IMR-90 (cell line): ENCODE data around the gene KCNQ2. TPM values are rescaled to one million over a fixed set of nuclear protein-coding genes. Genes with fewer than 3 reads are reported as not detected.

Experiments
- ATAC-seq: fragments of 200-7000 bp; cut with Tn5 transposase; 2 replicates; pipeline ENCODE4 v1.9.1; 2020; ENCODE audit warnings: low read depth, mild to moderate bottlenecking, moderate library complexity
- BruUV-seq: library from RNA; stranded (reverse); fragments of 400-500 nt; replicated peaks from 2 replicates; lab custom pipeline; 2021; lab: Mats Ljungman, UMichigan
- CTCF ChIA-PET: fragments of 300-600 bp; formaldehyde crosslinking; extraction: SDS; loops from one replicate; lab custom pipeline; 2021; ENCODE audit warnings: antibody characterized with exemption; lab: Yijun Ruan, JAX
- POLR2A ChIA-PET: fragments of 300-600 bp; sonication (Branson Sonifier 250); formaldehyde crosslinking; loops from one replicate; lab custom pipeline; 2022; ENCODE audit warnings: antibody characterized with exemption; ENCODE audit not compliant: unreplicated experiment; lab: Charles Lee
- DNase-seq: peaks from one replicate; pipeline ENCODE4 v3.0.0; 2013
- H2AFZ ChIP-seq: replicated peaks from 2 replicates; pipeline ENCODE3; 2013; ENCODE audit warnings: low read length, mild to moderate bottlenecking; ENCODE audit not compliant: poor library complexity
- H2AK5ac ChIP-seq: 2 replicates; pipeline ENCODE4 v1.6.1; 2013; ENCODE audit warnings: low read depth, low read length, inconsistent platforms
- H2AK9ac ChIP-seq: replicated peaks from 2 replicates; pipeline ENCODE3; 2013; ENCODE audit warnings: mild to moderate bottlenecking, low read depth, low read length, moderate library complexity; ENCODE audit not compliant: poor library complexity
- H2BK120ac ChIP-seq: 2 replicates; pipeline ENCODE4 v1.6.1; 2013; ENCODE audit warnings: low read depth, low read length, inconsistent platforms
- H2BK15ac ChIP-seq: 3 replicates; pipeline ENCODE4 v1.6.1; 2013; ENCODE audit warnings: low read depth, low read length, inconsistent platforms
- H2BK20ac ChIP-seq: 2 replicates; pipeline ENCODE4 v1.6.1; 2013; ENCODE audit warnings: low read depth, mild to moderate bottlenecking, inconsistent platforms, low read length, moderate library complexity
- H2BK5ac ChIP-seq: 2 replicates; pipeline ENCODE4 v1.6.1; 2013; ENCODE audit warnings: mild to moderate bottlenecking, low read depth, low read length, inconsistent platforms; ENCODE audit not compliant: poor library complexity, severe bottlenecking
- H3K14ac ChIP-seq: replicated peaks from 2 replicates; pipeline ENCODE4 v1.6.1; 2013; ENCODE audit warnings: low read depth, low read length, inconsistent platforms
- H3K18ac ChIP-seq: 2 replicates; pipeline ENCODE4 v1.6.1; 2013; ENCODE audit warnings: low read depth, low read length, control low read depth
- H3K23ac ChIP-seq: 2 replicates; pipeline ENCODE4 v1.6.1; 2013; ENCODE audit warnings: low read depth, low read length, inconsistent platforms
- H3K27ac ChIP-seq: 2 replicates; pipeline ENCODE4 v1.5.1; 2013; ENCODE audit warnings: mild to moderate bottlenecking, control low read depth, low read length; ENCODE audit not compliant: insufficient read depth
- H3K27me3 ChIP-seq: 2 replicates; pipeline ENCODE4 v1.6.1; 2013; ENCODE audit warnings: low read length; ENCODE audit not compliant: control insufficient read depth, insufficient read depth
- H3K36me3 ChIP-seq: 2 replicates; pipeline ENCODE4 v1.6.1; 2013; ENCODE audit warnings: low read length, mixed read lengths; ENCODE audit not compliant: control insufficient read depth, insufficient read depth
- H3K4ac ChIP-seq: 2 replicates; pipeline ENCODE4 v1.6.1; 2013; ENCODE audit warnings: low read depth, low read length, inconsistent platforms
- H3K4me1 ChIP-seq: 2 replicates; pipeline ENCODE4 v1.6.1; 2013; ENCODE audit warnings: low read length, mixed read lengths; ENCODE audit not compliant: control insufficient read depth, insufficient read depth
- H3K4me2 ChIP-seq: 2 replicates; pipeline ENCODE4 v1.6.1; 2013; ENCODE audit warnings: low read depth, mild to moderate bottlenecking, control low read depth, low read length, moderate library complexity
- H3K4me3 ChIP-seq: 2 replicates; pipeline ENCODE4 v1.5.1; 2013; ENCODE audit warnings: low read depth, mild to moderate bottlenecking, control low read depth, low read length, moderate library complexity; ENCODE audit not compliant: insufficient read depth
- H3K56ac ChIP-seq: 2 replicates; pipeline ENCODE4 v1.6.1; 2013; ENCODE audit warnings: low read length, inconsistent platforms; ENCODE audit not compliant: insufficient read depth; ENCODE audit errors: extremely low read depth
- H3K79me1 ChIP-seq, 2 experiments: 2 replicates each; pipeline ENCODE4 v1.6.1; 2013; ENCODE audit warnings: low read length in 2 of 2, inconsistent platforms in 1 of 2, low read depth in 1 of 2
- H3K9ac ChIP-seq: 2 replicates; pipeline ENCODE4 v1.6.1; 2013; ENCODE audit warnings: low read depth, low read length, control low read depth
- H3K9me1 ChIP-seq: 2 replicates; pipeline ENCODE4 v1.6.1; 2013; ENCODE audit warnings: low read length, inconsistent platforms; ENCODE audit not compliant: insufficient read depth
- H3K9me3 ChIP-seq: 2 replicates; pipeline ENCODE4 v1.6.1; 2013; ENCODE audit warnings: low read length; ENCODE audit not compliant: control insufficient read depth, insufficient read depth
- H4K20me1 ChIP-seq: 2 replicates; pipeline ENCODE4 v1.6.1; 2013; ENCODE audit warnings: low read length, inconsistent platforms; ENCODE audit not compliant: insufficient read depth
- H4K5ac ChIP-seq: 2 replicates; pipeline ENCODE4 v1.6.1; 2013; ENCODE audit warnings: mild to moderate bottlenecking, low read depth, low read length, control low read depth
- H4K8ac ChIP-seq, 2 experiments: 2 replicates each; pipeline ENCODE4 v1.6.1; 2013; ENCODE audit warnings: low read depth in 2 of 2, low read length in 2 of 2, control low read depth in 1 of 2, inconsistent platforms in 1 of 2
- H4K91ac ChIP-seq: 2 replicates; pipeline ENCODE4 v1.6.1; 2013; ENCODE audit warnings: low read depth, low read length, inconsistent platforms; ENCODE audit not compliant: insufficient read depth
- BHLHE40 ChIP-seq: fragments of 150-350 bp; IDR thresholded peaks from 2 replicates; pipeline ENCODE4 v1.6.1; 2016; ENCODE audit warnings: mild to moderate bottlenecking, low read depth, low read length
- CEBPB ChIP-seq: IDR thresholded peaks from 2 replicates; pipeline ENCODE4 v1.6.1; 2012; ENCODE audit warnings: low read depth, low read length, improper control_type of control experiment
- CHD1 ChIP-seq: IDR thresholded peaks from 2 replicates; pipeline ENCODE4 v1.6.1; 2012; ENCODE audit warnings: low read depth, low read length, improper control_type of control experiment
- CTCF ChIP-seq: conservative IDR thresholded peaks from 2 replicates; pipeline ENCODE4 v1.5.1; 2012; ENCODE audit warnings: mild to moderate bottlenecking, low read depth, low read length, improper control_type of control experiment
- ELK1 ChIP-seq: fragments of 150-350 bp; IDR thresholded peaks from 2 replicates; pipeline ENCODE4 v1.6.1; 2016; ENCODE audit warnings: low read depth, mild to moderate bottlenecking, low read length, moderate library complexity, borderline replicate concordance
- FOS ChIP-seq: fragments of 150-350 bp; IDR thresholded peaks from 2 replicates; pipeline ENCODE4 v1.6.1; 2016; ENCODE audit warnings: low read depth, low read length
- MAFK ChIP-seq: IDR thresholded peaks from 2 replicates; pipeline ENCODE4 v1.6.1; 2012; ENCODE audit warnings: low read depth, low read length, improper control_type of control experiment
- MAZ ChIP-seq: IDR thresholded peaks from 2 replicates; pipeline ENCODE4 v1.6.1; 2012; ENCODE audit warnings: low read depth, mild to moderate bottlenecking, low read length, improper control_type of control experiment, moderate library complexity, borderline replicate concordance
- MXI1 ChIP-seq: IDR thresholded peaks from 2 replicates; pipeline ENCODE4 v1.6.1; 2012; ENCODE audit warnings: low read depth, mild to moderate bottlenecking, low read length, moderate library complexity, borderline replicate concordance
- NFE2L2 ChIP-seq: fragments of 150-350 bp; IDR thresholded peaks from 2 replicates; pipeline ENCODE4 v1.6.1; 2016; ENCODE audit warnings: low read depth, mild to moderate bottlenecking, low read length
- POLR2A ChIP-seq: IDR thresholded peaks from 2 replicates; pipeline ENCODE4 v1.6.1; 2012; ENCODE audit warnings: mild to moderate bottlenecking, low read depth, low read length
- RAD21 ChIP-seq: IDR thresholded peaks from 2 replicates; pipeline ENCODE4 v1.6.1; 2012; ENCODE audit warnings: low read length, improper control_type of control experiment
- RCOR1 ChIP-seq: IDR thresholded peaks from 2 replicates; pipeline ENCODE4 v1.6.1; 2012; ENCODE audit warnings: mild to moderate bottlenecking, low read length, improper control_type of control experiment; ENCODE audit not compliant: insufficient replicate concordance
- RFX5 ChIP-seq: IDR thresholded peaks from 2 replicates; pipeline ENCODE4 v1.8.0; 2012; ENCODE audit warnings: low read depth, mild to moderate bottlenecking, low read length, moderate library complexity
- SMC3 ChIP-seq: fragments of 150-350 bp; IDR thresholded peaks from 2 replicates; pipeline ENCODE4 v1.6.1; 2016; ENCODE audit warnings: low read depth, mild to moderate bottlenecking, antibody characterized with exemption, low read length, moderate library complexity
- WGBS, 2 experiments: methylation state at CpG; one replicate each; pipeline versions ENCODE4 v1.1.5 to v1.1.7; 2013; ENCODE audit warnings: missing lambda C conversion rate in 2 of 2; ENCODE audit not compliant: insufficient read length in 1 of 2; ENCODE audit errors: extremely low coverage in 2 of 2; 5-methylcytosine and 5-hydroxymethylcytosine counted together
- dilution Hi-C: fragments of 300-500 bp; cut with HindIII; formaldehyde crosslinking; loops from one replicate; pipeline ENCODE4 v1.14.3; 2018; ENCODE audit warnings: low sequenced_read_pairs; ENCODE audit not compliant: unreplicated experiment
- in situ Hi-C: fragments of 300-500 bp; cut with MboI; formaldehyde crosslinking; loops from 3 replicates; pipeline ENCODE4 v1.14.3; 2019; ENCODE audit warnings: low sequenced_read_pairs, inconsistent platforms, mixed read lengths
- intact Hi-C: fragments of 100-400 bp; cut with micrococcal nuclease; formaldehyde crosslinking; loops from 2 replicates; pipeline ENCODE4 v1.10.0; 2022
- polyA plus RNA-seq, 3 experiments: library from polyadenylated mRNA; depleted of rRNA; stranded (reverse); fragments of >200 nt; gene quantifications; 2 replicates each; pipeline ENCODE4 v1.2.3, GENCODE V29; 2012; ENCODE audit warnings: low replicate concordance in 1 of 3
- total RNA-seq: library from RNA; depleted of rRNA; stranded (reverse); fragments of >200 nt; gene quantifications from 2 replicates; pipeline ENCODE4 v1.2.3, GENCODE V29; 2012
- TF ChIP-seq, protein P1 (sequence below): fragments of 150-350 bp; IDR thresholded peaks from 2 replicates; pipeline ENCODE4 v1.6.1; 2017; ENCODE audit warnings: mild to moderate bottlenecking, antibody characterized with exemption, low read length, low read depth

KCNQ2 gene
- total and polyA plus RNA-seq, 2 of the 4 experiments (the other 2 are of a cell fraction), result 0.02 TPM; not detected in 1

GRCh38 chr20:63417738-63418120, 54.7 kb downstream of the KCNQ2 start:
- H3K4ac ChIP-seq, result no peak overlapping the region
- no peak overlapping the region for H3K4me3 ChIP-seq
- H3K27ac ChIP-seq, result no peak overlapping the region
- no peaks in the 10 kb centered on the region for H3K9me1 ChIP-seq
- no peak overlapping the region for H3K9ac ChIP-seq
- no peak overlapping the region for H2AK5ac ChIP-seq
- H3K36me3 ChIP-seq, result no peaks in the 10 kb centered on the region
- dilution Hi-C loops, result no loop called here
- ChIA-PET CTCF (no interaction called here), POLR2A (no interaction called here)
- H2BK15ac ChIP-seq, result no peak overlapping the region
- H3K79me1 ChIP-seq, result no peaks in the 10 kb centered on the region
- BruUV-seq, result no TSS peak
- in situ Hi-C loops, result no loop called here
- 77% methylated on average over 3 of the region's 23 CpGs; no CpG with 5 or more reads in 1 of the 2 experiments for WGBS, 2 experiments
- H4K20me1 ChIP-seq, result no peaks in the 10 kb centered on the region
- intact Hi-C loops, result no loop called here
- ATAC-seq (no peak), DNase-seq (no peak)
- no peak overlapping the region for H3K23ac ChIP-seq
- H2AK9ac ChIP-seq, result no peak overlapping the region
- H4K5ac ChIP-seq, result no peak overlapping the region
- no peak overlapping the region for H2BK20ac ChIP-seq
- no peak overlapping the region for H4K8ac ChIP-seq
- H3K14ac ChIP-seq, result no peak overlapping the region
- H2BK5ac ChIP-seq, result no peak overlapping the region
- H2BK120ac ChIP-seq, result no peak overlapping the region
- H3K4me1 ChIP-seq, result no peaks in the 10 kb centered on the region
- H4K91ac ChIP-seq, result no peak overlapping the region
- no peak overlapping the region for H3K18ac ChIP-seq
- peaks cover 46% of the 10 kb centered on the region for H3K27me3 ChIP-seq
- H3K9me3 ChIP-seq, result no peaks in the 10 kb centered on the region
- H3K4me2 ChIP-seq, result no peak overlapping the region
- H2AFZ ChIP-seq, result no peak overlapping the region
- no peak overlapping the region for H3K56ac ChIP-seq
- TF ChIP-seq, protein P1, sequence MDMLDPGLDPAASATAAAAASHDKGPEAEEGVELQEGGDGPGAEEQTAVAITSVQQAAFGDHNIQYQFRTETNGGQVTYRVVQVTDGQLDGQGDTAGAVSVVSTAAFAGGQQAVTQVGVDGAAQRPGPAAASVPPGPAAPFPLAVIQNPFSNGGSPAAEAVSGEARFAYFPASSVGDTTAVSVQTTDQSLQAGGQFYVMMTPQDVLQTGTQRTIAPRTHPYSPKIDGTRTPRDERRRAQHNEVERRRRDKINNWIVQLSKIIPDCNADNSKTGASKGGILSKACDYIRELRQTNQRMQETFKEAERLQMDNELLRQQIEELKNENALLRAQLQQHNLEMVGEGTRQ, result no peak
- TF ChIP-seq RAD21 (no peak), ELK1 (no peak), CTCF (no peak), SMC3 (no peak), FOS (no peak), RFX5 (no peak), BHLHE40 (no peak), CHD1 (no peak), MAFK (no peak), RCOR1 (no peak), CEBPB (no peak), POLR2A (no peak), MXI1 (no peak), NFE2L2 (no peak), MAZ (no peak)
